Uterus (tissue), 4 donors: Measurements from ENCODE around the gene CCZ1. TPM values are rescaled to one million over a fixed set of nuclear protein-coding genes. Genes with fewer than 3 reads are reported as not detected.
"Not testable (repeated sequence)": the region's sequence is repeated elsewhere in the genome, so short reads cannot be mapped to it uniquely, and the experiment has no call there.

ENCODE experiments used
- DNase-seq, 2 donors: peaks; one replicate each; pipeline ENCODE4 v3.0.0-alpha.2; 2019 to 2020
- H3K27ac ChIP-seq, 2 donors: fragments of 200-600 bp; sonication (generic); 1 replicate in 1 of 2; 2 replicates in 1 of 2; pipeline ENCODE4 v1.5.1; 2016 to 2018
- H3K27me3 ChIP-seq, 2 donors: fragments of 200-600 bp; sonication (generic); one replicate each; pipeline ENCODE4 v1.5.1; 2018 to 2019; ENCODE audit warnings: control low read depth in 1 of 2
- H3K36me3 ChIP-seq, 2 donors: fragments of 200-600 bp; sonication (generic); one replicate each; pipeline ENCODE4 v1.5.1; 2019; ENCODE audit warnings: control low read depth in 1 of 2
- H3K4me1 ChIP-seq, 2 donors: fragments of 200-600 bp; sonication (generic); one replicate each; pipeline ENCODE4 v1.5.1; 2018 to 2019; ENCODE audit warnings: control low read depth in 1 of 2
- H3K4me3 ChIP-seq, 2 donors: fragments of 200-600 bp; sonication (generic); 1 replicate in 1 of 2; 2 replicates in 1 of 2; pipeline ENCODE4 v1.5.1; 2018 to 2019; ENCODE audit warnings: mild to moderate bottlenecking in 1 of 2
- H3K9me3 ChIP-seq, 2 donors: fragments of 200-600 bp; sonication (generic); one replicate each; pipeline ENCODE4 v1.5.1; 2019; ENCODE audit warnings: control low read depth in 1 of 2
- POLR2A ChIP-seq, 2 donors: fragments of 450-650 bp; IDR thresholded peaks; one replicate each; pipeline ENCODE4 v1.6.1; 2016; ENCODE audit warnings: antibody characterized with exemption in 2 of 2, mild to moderate bottlenecking in 1 of 2, moderate library complexity in 1 of 2
- intact Hi-C: fragments of 100-400 bp; cut with DNase I; formaldehyde crosslinking; loops from one replicate; pipeline ENCODE4 v1.15.1; 2023; ENCODE audit warnings: low total_unique reads
- total RNA-seq, 4 donors: library from RNA; depleted of rRNA in 3 of 4; stranded (reverse); fragments of >200 nt in 3 of 4; gene quantifications; one replicate each; pipeline versions ENCODE4 v1.1.0 to v1.2.4, GENCODE V29; 2014 to 2023
- TF ChIP-seq, protein P1 (sequence below), 4 experiments: fragments of 200-600 bp in 2 of 4; fragments of 450-650 bp in 2 of 4; sonication (generic) in 2 of 4; IDR thresholded peaks; one replicate each; pipeline ENCODE4 v1.5.1; 2016 to 2019; ENCODE audit warnings: antibody characterized with exemption in 4 of 4, mild to moderate bottlenecking in 2 of 4, moderate library complexity in 1 of 4
- donor health status: DM: yes; HTN: yes; CAD: no.

The CCZ1 gene
- total RNA-seq = 10 to 100 TPM; 18.2 to 87.2 (median 46.6) TPM

DNA sequence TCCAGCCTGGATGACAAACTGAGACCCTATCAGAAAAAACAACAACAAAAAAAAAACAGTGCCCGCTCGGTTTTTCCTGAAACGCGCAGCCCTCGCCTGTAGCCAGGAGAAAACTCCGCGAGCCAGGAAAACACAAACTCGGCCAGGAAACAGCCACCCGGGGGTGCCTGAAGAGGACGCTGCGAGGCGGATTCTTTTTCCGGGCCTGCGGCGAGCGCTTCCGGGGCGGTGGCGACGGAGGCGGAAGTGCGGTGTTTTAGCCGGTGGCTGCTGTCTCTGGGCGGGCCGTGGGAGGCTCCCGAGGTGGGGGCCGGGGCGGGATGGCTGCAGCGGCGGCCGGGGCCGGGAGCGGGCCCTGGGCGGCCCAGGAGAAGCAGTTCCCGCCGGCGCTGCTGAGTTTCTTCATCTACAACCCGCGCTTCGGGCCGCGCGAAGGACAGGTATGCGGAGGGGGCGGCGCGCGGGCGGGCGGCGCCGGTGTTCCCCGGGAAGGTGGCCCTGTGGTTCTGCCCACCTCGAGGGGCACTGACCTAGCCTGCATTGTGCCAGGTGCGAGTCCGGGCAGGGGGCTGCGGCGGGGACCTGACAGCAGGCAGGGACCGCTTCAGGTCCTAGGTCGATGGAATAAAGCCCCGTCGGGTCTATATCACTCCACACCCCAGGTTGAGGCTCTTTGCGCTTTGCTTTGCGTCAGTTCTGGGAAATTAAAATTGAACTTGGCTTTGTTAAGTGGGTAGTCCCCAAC is at the start of gene CCZ1:
TSS of gene CCZ1 (plus strand) at position 254 of the 745 bp plus-strand sequence. CDS start at position 321, 67 bp downstream.
- Histone ChIP-seq H3K4me3 (peak within 1 kb of the TSS; percentile 20 to 56), H3K27ac (peak within 1 kb of the TSS; percentile 64 to 66)
- not testable (repeated sequence) for H3K4me1 ChIP-seq

DNA sequence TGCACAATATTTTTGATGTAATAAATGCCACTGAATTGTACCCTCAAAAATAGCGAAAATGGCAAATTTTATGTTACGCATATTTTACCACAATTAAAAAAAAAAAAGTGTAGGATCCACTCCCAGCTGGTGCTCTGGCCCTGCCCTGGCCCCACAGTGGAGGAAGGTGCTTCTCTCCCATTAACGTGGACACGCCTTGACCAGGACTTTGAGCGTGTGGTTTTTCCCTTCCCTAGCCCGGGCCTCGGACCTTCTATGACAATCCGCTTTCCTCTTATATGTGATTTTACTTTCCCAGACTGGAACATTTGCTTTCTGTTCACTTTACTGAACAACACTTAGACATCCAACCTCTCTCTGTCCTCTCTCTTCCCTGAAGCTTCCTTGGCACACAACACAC is 47.6 kb upstream of the CCZ1 start:
- TF ChIP-seq POLR2A (IDR thresholded peaks at IDR 0.05) = no peak
- TF ChIP-seq, protein P1, sequence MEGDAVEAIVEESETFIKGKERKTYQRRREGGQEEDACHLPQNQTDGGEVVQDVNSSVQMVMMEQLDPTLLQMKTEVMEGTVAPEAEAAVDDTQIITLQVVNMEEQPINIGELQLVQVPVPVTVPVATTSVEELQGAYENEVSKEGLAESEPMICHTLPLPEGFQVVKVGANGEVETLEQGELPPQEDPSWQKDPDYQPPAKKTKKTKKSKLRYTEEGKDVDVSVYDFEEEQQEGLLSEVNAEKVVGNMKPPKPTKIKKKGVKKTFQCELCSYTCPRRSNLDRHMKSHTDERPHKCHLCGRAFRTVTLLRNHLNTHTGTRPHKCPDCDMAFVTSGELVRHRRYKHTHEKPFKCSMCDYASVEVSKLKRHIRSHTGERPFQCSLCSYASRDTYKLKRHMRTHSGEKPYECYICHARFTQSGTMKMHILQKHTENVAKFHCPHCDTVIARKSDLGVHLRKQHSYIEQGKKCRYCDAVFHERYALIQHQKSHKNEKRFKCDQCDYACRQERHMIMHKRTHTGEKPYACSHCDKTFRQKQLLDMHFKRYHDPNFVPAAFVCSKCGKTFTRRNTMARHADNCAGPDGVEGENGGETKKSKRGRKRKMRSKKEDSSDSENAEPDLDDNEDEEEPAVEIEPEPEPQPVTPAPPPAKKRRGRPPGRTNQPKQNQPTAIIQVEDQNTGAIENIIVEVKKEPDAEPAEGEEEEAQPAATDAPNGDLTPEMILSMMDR (IDR thresholded peaks at IDR 0.05) = no peak
- DNase-seq = no peak
- intact Hi-C loops = no loop called here
- Histone ChIP-seq H3K27me3 (no peaks in the 10 kb centered on the region), H3K27ac (no peak overlapping the region), H3K4me1 (no peaks in the 10 kb centered on the region), H3K9me3 (no peaks in the 10 kb centered on the region), H3K4me3 (no peak overlapping the region), H3K36me3 (no peaks in the 10 kb centered on the region)

More for the DNA sequence above, at the start of gene CCZ1:
- peak; percentile 47 to 63 for DNase-seq
- intact Hi-C loops, H3K36me3 ChIP-seq, H3K27me3 ChIP-seq, H3K9me3 ChIP-seq: not testable (repeated sequence)
- TF ChIP-seq, protein P1 (IDR thresholded peaks at IDR 0.05) = peak in 1 of 4 experiments; percentile 30

DNA sequence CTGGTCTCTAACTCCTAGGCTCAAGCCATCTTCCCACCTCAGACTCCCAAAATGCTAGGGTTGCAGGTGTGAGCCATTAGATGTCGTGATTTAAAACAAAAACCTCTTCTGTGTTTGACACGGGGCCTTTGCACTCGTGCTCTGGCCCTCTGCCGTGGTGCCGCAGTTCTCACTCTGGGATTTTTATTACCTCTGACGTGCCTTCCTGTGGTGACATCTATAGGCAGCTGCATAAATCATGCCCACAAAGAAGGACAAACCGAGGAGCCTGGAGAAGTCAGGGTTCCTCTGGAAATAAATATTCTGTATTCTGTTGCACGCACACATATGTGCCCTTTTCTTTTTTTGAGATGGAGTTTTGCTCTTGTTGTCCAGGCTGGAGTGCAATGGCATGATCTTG is 43.8 kb upstream of the CCZ1 start:
- no peaks in the 10 kb centered on the region for H3K36me3 ChIP-seq
- no peaks in the 10 kb centered on the region for H3K27me3 ChIP-seq
- H3K4me1 ChIP-seq = no peaks in the 10 kb centered on the region
- no peak overlapping the region for H3K27ac ChIP-seq
- no peak overlapping the region for H3K4me3 ChIP-seq
- no peak for TF ChIP-seq POLR2A (IDR thresholded peaks at IDR 0.05)
- TF ChIP-seq, protein P1 (IDR thresholded peaks at IDR 0.05) = no peak
- DNase-seq = no peak
- no peaks in the 10 kb centered on the region for H3K9me3 ChIP-seq
- intact Hi-C loops = no loop called here

DNA sequence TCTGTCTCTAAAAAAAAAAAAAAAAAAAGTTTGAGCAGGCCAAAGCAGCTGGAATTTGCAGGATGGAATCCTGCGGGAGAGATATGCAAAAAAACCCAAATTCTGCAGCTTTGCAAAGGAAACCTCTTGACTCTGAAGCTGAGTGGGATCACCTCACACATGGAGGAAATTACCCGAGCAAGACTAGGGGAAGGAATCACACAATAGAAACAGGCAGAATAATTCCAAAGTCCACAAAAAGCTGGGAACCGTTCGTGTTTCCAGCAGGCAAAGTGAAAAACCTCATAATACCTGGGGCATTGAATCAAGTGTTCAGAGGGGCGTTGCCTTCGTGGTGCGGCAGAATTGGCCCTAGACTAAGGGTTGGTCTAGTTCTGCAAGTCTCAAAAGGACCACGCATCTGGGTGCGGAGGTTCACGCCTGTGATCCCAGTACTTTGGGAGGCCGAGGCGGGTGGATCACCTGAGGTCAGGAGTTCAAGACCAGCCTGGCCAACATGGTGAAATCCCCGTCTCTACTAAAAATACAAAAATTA is 41.4 kb upstream of the CCZ1 start:
- H3K36me3 ChIP-seq, H3K4me3 ChIP-seq, H3K27me3 ChIP-seq, H3K27ac ChIP-seq, DNase-seq, intact Hi-C loops, H3K4me1 ChIP-seq, H3K9me3 ChIP-seq: not testable (repeated sequence)

DNA sequence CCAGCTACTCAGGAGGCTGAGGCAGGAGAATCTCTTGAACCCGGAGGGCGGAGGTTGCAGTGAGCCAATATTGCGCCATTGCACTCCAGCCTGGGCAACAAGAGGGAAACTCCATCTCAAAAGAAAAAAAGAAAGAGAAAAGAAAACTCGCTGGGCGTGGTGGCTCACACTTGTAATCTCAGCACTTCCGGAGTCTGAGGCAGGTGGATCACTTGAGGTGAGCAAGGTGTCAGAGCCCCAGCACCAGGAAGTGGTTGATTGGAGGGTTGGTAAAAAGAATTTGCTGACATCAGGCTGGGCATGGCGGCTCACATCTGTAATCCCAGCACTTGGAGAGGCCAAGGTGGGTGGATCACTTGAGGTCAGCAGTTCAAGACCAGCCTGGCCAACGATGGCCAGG is 40.0 kb upstream of the CCZ1 start:
- DNase-seq, H3K27ac ChIP-seq, H3K4me1 ChIP-seq, H3K4me3 ChIP-seq, H3K9me3 ChIP-seq, H3K27me3 ChIP-seq, intact Hi-C loops, H3K36me3 ChIP-seq: not testable (repeated sequence)

DNA sequence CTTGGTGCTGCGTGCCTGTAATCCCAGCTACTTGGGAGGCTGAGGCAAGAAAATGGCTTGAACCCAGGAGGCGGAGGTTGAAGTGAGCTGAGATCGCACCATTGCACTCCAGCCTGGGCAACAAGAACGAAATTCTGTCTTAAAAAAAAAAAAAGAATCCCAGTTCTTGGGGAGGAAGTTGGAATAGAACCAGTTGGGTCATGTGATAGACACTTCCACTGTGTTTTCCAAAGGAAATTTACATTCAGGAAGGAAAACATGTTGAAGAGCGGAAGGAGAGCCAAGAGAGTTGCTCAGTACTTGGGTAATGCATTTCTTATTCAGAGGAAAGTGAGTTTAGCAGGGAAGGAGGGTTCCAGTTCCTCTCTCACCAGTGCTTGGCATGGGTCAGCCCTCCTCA is 37.3 kb upstream of the CCZ1 start:
- intact Hi-C loops, H3K27me3 ChIP-seq, H3K36me3 ChIP-seq, DNase-seq, H3K27ac ChIP-seq, H3K4me3 ChIP-seq, H3K4me1 ChIP-seq, H3K9me3 ChIP-seq: not testable (repeated sequence)

DNA sequence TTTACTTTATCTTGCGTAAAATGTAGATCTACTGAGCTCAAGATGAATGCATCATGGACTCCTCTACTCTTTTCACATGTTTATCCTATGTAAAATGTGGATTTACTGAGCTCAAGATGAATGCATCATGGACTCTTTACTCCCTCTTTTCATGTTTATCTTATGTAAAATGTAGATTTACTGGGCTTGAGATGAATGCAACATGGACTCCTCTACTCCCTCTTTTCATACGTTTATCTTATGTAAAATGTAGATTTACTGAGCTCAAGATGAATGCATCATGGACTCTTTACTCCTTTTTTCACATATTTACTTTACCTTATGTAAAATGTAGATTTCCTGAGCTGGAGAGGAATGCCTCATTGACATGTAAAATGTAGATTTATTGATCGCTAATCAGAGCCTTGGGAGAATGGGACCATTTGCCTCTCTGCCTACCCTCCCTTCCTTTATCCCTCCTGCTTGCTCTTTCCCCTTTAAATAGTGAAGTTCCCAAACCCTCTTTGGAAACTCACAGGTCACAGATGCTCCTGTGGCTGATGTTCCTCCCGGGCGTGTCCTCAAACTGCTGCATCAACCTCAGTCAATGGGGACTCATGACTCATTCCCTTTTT is 35.7 kb upstream of the CCZ1 start:
- intact Hi-C loops, H3K36me3 ChIP-seq, DNase-seq, H3K4me1 ChIP-seq, H3K27me3 ChIP-seq, H3K9me3 ChIP-seq, H3K4me3 ChIP-seq, H3K27ac ChIP-seq: not testable (repeated sequence)

DNA sequence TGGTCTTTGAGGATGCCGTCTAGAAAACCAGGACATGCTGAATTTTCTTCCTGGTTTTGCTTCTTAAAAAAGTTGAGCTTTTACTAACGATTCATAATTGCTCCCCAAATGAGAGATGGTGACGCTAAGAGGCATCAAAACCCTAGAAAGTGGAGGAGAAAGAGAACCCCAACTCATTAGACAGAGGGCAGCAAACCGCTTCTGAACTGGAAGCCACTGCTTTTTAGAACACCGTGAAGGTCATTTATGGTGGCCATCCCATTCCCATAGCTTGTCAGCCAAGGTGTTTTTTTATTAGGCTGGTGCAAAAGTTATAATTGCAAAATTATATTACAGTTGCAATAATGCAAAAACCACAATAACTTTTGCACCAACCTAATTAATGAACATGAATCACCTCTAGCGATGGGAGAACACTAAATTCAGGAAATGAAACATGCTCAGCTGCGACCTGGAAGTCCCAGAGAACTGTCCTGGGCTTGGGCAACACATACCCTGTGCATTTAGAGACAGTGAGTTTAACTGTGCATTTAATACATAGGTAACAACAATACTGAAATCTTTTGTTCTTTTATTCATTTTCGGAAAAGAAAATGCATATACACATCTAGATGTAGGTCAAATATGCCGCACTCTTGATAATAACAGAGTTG is 33.1 kb upstream of the CCZ1 start:
- H3K36me3 ChIP-seq, H3K27ac ChIP-seq, intact Hi-C loops, H3K4me3 ChIP-seq, H3K27me3 ChIP-seq, H3K4me1 ChIP-seq, H3K9me3 ChIP-seq, DNase-seq: not testable (repeated sequence)
